ENCODE data around the gene GAL3ST3.
A peak's percentile ranks its signal among the peaks of the same experiment; 100 is the strongest.
"Not testable (repeated sequence)": the region's sequence is repeated elsewhere in the genome, so short reads cannot be mapped to it uniquely, and the experiment has no call there.

Gene GAL3ST3

DNA sequence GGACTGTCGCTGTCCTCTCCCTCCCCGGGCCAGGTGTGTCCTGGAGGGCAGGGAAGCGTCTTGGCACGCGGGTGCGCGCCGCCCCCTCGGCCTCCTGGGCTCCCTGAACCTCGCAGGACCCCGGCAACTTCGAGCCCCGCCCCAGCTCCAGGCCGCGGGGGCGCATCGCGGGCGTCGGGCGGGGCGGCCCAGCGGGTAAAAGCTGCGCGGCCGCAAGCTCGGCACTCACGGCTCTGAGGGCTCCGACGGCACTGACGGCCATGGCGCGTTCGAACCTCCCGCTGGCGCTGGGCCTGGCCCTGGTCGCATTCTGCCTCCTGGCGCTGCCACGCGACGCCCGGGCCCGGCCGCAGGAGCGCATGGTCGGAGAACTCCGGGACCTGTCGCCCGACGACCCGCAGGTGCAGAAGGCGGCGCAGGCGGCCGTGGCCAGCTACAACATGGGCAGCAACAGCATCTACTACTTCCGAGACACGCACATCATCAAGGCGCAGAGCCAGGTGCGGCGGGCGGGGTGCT, 37.1 kb downstream of the GAL3ST3 start, which contains the start of gene CST6:
Gene CST6 (plus strand): TSS at position 224 of the 519 bp plus-strand sequence. CDS start 37 bp downstream, at position 261.
- DNase-seq, result no peak

DNA sequence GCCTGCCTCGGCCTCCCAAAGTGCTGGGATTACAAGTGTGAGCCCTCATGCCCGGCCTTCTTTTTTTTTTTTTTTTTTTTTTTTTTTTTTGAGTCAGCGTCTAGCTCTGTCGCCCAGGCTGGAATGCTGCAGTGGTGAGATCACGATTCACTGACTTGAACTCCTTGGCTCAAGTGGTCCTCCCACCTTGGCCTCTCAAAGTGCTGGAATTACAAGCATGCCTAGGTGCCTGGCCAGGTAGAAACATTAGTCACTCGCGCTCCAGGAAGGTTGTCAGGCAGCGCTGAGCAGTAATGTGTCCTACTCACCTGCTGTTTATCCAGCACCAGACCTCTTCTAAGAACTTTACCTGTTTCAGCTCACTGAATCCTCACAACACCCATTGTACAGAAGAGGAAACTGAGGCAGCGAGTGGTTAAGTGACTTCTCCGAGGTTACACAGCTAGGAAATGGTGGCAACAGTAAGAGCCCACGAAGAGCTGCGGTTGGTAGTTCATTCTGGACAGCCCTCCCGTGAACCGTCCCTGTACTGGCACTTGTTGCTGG, 37.6 kb downstream of the GAL3ST3 start:
- no peak for DNase-seq

DNA sequence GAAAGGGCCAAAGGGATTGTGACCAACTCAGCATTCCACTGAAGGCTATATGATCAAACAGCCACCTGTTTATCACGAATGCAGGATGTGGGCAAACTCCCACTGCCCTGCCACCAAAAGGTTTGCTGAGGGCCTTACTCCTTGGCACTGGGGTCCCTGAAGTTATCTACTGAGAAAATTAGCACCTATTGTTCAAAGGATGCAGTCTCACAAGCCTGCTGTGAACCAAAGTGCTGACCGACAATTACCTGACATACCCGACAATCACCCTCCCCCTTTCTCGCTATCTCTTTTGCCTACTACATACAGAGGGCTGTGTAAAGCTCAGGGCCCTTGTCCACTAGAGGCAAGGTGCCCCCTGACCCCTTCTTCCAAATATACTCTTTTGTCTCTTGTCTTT, 38.9 kb downstream of the GAL3ST3 start:
- not testable (repeated sequence) for DNase-seq

DNA sequence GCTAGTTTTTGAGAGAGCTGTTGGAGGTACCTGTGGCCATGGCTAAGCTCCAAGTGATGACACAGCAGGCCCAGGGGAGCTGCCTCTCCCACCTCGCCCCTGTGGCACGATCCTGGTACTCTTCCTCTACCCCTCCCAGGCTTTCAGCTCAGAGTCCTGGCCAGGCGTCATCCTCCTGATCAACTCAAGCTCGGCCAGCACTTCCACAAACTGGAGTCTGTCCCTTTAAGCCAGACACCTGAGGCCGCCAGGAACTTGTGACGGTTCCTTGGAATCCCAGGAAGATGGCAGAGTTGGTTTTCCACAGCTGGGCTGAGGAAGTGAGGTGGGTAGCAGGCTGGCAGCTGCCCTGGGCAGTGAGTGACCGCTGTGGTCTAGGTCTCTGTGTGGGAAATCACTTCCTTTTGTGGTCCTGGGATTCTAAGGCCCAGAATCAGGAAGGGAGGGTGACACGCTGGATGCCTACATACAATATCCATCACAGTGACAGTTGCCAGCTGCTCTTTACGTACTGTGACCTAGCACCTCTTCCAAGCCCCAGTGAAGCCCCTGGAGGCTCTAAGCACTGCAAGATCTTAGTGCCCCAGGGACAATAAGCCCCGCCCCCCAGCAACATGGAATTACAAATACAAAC, 40.4 kb downstream of the GAL3ST3 start:
- DNase-seq, result no peak

DNA sequence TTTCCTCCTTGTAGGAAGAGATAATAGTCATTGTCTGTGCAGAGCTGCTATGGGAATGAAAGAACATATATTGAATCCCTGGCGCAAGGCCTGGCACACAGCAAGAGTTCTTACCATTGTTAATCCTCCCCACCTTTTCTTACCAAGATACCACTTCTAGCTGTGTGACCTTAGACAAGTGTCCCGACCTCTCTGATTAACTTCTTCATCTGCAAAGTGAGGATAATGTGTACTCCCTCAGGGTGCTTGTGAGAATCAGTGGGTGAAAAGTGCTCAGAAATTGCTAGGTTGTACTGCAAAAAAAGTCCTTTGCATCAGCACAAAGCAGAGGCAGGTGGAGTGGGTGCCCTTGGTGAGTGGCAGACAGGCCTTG, 40.9 kb downstream of the GAL3ST3 start:
- no peak for DNase-seq

DNA sequence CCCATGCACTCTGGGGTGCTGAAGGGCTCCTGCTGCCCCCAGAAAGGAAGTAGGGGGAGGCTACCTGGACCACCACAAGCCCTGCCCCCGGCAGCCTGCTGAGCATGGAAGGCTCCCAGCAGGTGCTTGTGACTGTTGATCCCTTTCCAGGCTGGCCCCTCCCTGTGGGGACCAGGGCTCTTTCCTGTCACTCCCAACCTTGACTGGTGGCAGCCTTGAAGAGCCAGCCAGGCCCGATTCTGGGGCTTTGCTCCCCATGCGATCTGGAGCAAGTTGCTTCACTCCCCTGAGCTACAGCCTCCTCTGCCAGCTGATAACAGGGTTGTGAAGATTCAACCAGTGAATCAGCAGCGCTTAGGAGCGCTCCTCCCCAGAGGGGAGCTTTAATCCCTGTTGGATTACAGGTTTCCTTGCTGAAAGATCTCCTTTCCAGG, 41.7 kb downstream of the GAL3ST3 start:
- no peak for DNase-seq

DNA sequence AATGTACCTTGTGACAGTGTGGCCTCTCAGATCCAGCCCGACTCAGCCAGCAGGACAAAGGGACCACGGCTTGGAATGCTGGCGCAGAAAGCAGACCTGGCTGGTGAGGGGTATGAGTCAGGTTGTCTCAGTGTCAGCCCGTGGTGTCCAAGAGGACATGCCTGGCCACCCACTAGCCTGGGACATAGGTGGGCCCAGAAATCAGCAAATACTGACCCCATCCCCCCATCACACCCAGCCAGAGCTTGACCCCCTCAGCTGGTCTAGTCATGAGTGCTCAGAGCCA, 42.1 kb downstream of the GAL3ST3 start:
- DNase-seq, result no peak

DNA sequence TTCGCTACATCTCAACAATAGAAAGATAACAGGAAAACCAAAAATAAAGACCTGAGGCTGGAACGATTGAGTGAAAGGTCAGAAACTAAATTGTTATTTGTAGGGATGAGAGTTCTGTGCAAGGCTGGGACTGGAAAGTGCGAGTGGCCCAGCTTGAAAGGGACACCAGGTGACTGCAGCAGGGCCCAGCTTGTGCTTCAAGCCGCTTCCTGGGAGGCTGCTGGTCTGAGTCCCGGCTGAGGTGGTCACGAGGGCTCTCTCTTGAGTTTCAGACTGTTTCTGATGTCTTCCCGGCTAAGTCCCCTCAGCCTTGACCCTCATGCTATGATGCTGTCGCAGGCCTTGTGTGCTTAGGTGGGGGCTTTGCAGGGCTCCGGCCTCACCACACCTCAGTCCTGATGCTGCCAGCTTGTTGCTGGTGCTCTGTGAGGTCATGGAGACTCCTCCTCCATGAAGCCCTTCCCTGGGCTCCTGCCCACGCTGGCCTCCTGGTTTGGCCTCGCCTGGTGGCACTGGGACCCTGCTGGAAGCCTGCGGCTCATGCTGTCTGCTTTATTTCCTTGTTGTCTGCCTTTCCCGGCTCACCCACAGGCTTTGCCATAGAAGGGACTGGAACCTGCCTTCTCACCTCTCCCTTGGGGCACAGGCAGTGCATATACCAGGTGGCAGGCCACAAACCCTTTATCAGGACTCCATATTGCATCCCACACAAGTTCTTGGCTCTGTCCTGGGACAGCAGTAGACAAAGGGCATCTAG, 42.6 kb downstream of the GAL3ST3 start:
- no peak for DNase-seq

DNA sequence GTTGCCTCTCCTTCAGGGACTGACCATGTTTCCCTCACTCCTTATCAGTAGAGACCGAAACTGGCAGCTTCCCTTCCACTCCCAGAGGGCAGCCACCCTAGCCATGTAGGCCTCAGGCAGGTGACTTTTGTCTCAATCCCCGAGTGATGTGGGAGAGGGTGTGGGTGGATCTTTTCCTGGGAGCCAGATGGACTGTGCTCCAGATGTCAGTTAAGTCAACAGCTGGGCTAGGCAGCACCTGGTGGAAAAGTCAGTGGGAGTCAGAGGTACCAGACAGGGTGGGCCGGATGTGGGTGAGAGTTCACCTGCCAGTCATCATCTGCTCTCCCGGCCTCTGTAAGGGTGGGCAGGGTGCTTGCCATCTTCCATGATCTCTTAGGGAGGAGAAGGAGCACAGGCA, 44.8 kb downstream of the GAL3ST3 start:
- DNase-seq, result no peak

DNA sequence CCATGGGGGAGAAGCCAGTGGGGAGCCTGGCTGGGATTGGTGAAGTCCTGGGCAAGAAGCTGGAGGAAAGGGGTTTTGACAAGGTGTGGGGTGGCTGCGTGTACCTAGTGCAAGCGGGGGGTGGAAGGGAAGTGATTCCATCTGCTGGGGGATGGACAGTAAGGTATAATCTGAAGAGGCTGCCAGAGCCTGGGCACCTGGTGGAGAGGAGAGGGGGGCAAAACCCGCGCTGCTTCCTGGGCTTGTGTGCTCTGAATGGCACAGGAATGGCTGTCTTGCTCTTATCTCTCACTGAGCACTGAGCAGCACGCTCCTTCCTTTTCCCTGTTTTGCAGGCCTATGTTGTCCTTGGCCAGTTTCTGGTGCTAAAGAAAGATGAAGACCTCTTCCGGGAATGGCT, 45.7 kb downstream of the GAL3ST3 start:
- no peak for DNase-seq

DNA sequence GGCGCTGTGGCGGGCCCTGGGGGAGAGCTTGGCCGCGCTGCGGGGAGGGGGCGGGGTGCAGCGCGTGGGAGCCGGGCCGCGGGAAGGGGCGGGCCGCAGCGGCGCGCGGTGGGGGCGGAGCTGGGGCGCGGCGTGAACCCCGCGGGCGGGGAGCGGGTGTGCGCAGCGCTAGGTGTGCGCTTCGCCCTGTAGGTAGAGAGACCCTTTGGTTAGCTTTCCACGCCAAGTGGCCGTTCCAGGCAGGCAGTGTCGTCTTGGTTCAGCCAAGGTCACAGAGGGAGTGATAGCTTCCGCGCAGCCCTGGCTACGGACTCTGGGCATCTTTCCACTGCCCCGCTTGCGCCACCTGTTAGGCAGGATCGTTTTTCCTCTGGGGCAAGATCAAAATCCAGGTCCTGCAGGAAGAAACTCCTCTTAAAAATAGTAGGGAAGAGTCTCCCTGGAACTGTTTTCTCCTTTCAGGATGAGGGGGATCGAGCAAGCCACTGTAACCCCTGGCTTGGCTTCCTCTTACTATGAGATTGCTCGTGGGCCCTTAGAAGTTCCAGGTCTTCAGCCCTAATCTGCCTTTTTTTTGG, 46.2 kb downstream of the GAL3ST3 start:
- no peak for DNase-seq

DNA sequence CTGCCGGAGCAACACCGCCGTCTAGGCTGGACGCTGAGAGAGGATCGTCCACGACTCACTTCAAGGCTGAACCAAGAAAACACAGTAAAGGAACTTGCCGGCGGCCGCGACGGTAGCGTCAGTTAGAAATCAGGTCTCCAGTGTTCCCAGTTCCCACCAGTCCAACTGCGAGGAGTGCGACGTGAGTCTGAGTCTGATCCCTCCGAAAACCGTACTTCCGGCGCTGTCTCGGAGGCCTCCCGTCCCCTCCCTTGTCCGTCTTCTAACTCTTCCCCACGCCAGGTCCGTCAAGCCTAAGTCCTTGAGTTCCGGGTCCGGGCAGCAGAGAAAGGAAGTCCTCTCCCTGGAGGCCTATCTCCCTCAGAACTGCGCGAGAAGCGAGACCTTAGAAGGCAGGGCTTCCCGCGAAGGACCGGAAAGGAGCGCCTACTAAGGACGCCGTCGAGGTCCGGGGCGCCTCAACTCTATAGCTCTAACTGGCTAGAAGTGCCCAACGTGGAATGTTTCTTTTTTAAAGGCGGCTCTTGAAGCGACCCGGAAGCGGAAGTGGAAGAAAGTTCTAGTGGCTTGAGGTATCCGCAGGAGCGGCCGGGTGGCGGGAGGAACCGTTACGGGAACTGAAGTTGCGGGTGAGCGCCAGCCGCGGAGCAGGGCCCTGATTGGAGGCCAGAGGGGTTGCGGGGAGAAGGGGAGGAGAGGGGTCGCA, 46.9 kb downstream of the GAL3ST3 start, which contains the start of the genes BANF1 and EIF1AD:
Gene BANF1 (plus strand): TSS at position 562 of the 706 bp plus-strand sequence. CDS start 748 bp downstream, outside the sequence.
Gene EIF1AD (minus strand): TSS at position 216 of the 706 bp plus-strand sequence. CDS start 1,768 bp downstream, outside the sequence.
- DNase-seq, result peak; percentile 96

DNA sequence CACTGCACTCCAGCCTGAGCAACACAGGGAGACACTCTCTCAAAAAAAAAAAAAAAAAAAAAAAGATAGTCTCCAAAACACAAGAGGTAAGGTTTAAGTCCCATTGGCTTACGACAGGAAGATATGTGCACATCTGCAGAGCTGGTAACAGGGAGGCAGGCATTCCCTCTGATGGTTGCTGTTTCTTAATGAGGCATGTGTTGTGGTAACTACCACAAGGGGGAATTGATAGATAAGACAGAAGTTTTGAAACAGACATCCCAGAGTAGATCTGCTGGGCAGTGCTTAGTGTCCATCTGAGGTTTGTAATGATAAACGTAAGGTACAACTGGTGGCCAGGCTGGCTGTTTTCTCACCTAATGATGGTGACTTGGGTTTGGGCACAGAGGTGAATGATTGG, 51.7 kb downstream of the GAL3ST3 start:
- no peak for DNase-seq

DNA sequence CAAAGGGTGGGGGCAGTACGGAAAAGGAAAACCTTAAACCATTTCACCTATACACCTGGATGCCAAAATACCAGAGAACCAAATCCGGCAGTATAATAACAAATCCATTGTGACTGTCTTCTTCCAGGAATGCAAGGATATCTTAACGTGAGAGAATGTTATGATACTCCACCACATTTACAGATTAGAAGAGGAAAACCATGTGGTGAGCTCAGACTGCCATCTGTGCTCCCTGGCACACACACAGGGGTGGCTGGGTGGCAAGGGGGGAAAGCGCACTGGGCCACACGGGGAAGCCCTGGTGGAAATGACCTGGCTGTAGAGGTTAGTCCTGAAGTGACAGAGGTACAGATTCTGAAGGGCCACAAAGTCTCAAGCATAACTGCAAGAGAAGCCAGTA, 56.9 kb downstream of the GAL3ST3 start:
- DNase-seq, result no peak
